ENCODE measurements around the gene JAM3. TPM values are rescaled to one million over a fixed set of nuclear protein-coding genes. Genes with fewer than 3 reads are reported as not detected.

JAM3 gene
- total and polyA plus RNA-seq, 2 of the 8 experiments (the other 6 are each of a cell fraction or from before 2014, with no cell fraction given) = 19.6 to 42.8 TPM

DNA sequence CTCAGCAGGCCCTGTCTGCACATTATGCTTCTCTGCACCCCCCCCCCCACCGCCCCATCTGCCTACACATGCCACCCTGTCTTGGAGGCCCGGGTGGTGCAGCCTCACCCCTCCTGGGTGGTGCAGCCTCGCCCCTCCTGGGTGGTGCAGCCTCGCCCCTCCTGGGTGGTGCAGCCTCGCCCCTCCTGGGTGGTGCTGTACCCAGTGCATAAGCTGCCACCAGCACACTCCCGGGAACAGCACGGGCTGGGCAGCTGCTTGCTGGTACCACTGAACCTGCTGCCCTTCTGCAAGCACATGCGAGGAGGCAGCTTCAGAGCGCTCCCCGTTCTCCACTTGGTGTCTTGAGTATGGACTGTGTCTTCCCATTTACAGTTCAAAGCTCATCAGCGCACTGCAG lies 85.6 kb downstream of the JAM3 start:
- no peak overlapping the region for H3K4ac ChIP-seq (replicated peaks; ENCODE audit: insufficient read length, low read depth, low read length)
- no peak overlapping the region for H4K91ac ChIP-seq (replicated peaks; ENCODE audit: insufficient read length, low read length)
- FAIRE-seq (no peak), DNase-seq (ENCODE audit: low read depth in 1 of 2, low spot score in 2 of 2) (no peak)
- no peaks in the 10 kb centered on the region for H3K9me3 ChIP-seq (ENCODE audit: insufficient read depth in 2 of 2, low read depth in 1 of 2, low read length in 1 of 2)
- H4K20me1 ChIP-seq (replicated peaks in 1 of 2; ENCODE audit: control insufficient read depth in 1 of 2, insufficient read depth in 2 of 2, low read length in 2 of 2) = peaks cover 0 to 6% of the 10 kb centered on the region in 2 experiments
- no peak overlapping the region for H3K27ac ChIP-seq (ENCODE audit: low read depth, low read length)
- no peak overlapping the region for H4K8ac ChIP-seq (ENCODE audit: extremely low read depth, insufficient read depth, low read length)
- H3K4me2 ChIP-seq (ENCODE audit: insufficient read depth in 1 of 2, low read depth in 2 of 2, low read length in 2 of 2) = no peak overlapping the region
- H3K23ac ChIP-seq (ENCODE audit: insufficient read length) = no peak overlapping the region
- H3K4me1 ChIP-seq (replicated peaks in 1 of 4; ENCODE audit: control insufficient read depth in 3 of 4, insufficient read depth in 4 of 4, low read length in 3 of 4) = no peaks in the 10 kb centered on the region
- POLR2A ChIA-PET (ENCODE audit: partially characterized antibody) = no interaction called here
- H3K36me3 ChIP-seq (ENCODE audit: control insufficient read depth in 2 of 4, insufficient read depth in 4 of 4, low read length in 3 of 4) = peaks cover 18 to 88% (median 59%) of the 10 kb centered on the region in 4 experiments
- WGBS, 2 experiments (ENCODE audit: extremely low coverage in 1 of 2, insufficient coverage in 1 of 2, insufficient read length in 1 of 2, insufficient replicate concordance in 2 of 2, low coverage in 1 of 2, low lambda C conversion rate in 2 of 2, missing lambda C conversion rate in 1 of 2) = 84% methylated on average over 11 of the region's 11 CpGs; no CpG with 5 or more reads in 1 of the 2 experiments
- H3K79me2 ChIP-seq (ENCODE audit: control insufficient read depth in 1 of 2, insufficient read depth in 2 of 2, low read length in 2 of 2) = no peaks in the 10 kb centered on the region
- no peaks in the 10 kb centered on the region for H3K27me3 ChIP-seq (replicated peaks in 1 of 4; ENCODE audit: control insufficient read depth in 3 of 4, extremely low read depth in 1 of 4, insufficient read depth in 3 of 4, low read length in 3 of 4)
- H4K5ac ChIP-seq (ENCODE audit: insufficient read length, low read depth, low read length) = no peak overlapping the region
- no peak overlapping the region for H2BK120ac ChIP-seq (replicated peaks; ENCODE audit: low read depth, low read length)
- H2BK15ac ChIP-seq (ENCODE audit: low read length) = no peak overlapping the region
- CTCF ChIA-PET (ENCODE audit: partially characterized antibody) = interaction anchor here (0.7 to 1.2 kb wide), 4 partner anchors 18 to 137 kb away, joined by 3 to 5 read pairs (median 4); no protein-coding TSS in a partner anchor
- no peak overlapping the region for H2BK5ac ChIP-seq (ENCODE audit: low read depth, low read length)
- no peak overlapping the region for H3K14ac ChIP-seq (ENCODE audit: insufficient read length)
- H2BK20ac ChIP-seq (ENCODE audit: low read length) = no peak overlapping the region
- H2AK5ac ChIP-seq (ENCODE audit: low read depth, low read length) = no peak overlapping the region
- no peak overlapping the region for H3K18ac ChIP-seq (ENCODE audit: extremely low read depth, low read length)
- H2BK12ac ChIP-seq (ENCODE audit: low read depth, low read length) = no peak overlapping the region
- no peak overlapping the region for H3K4me3 ChIP-seq (ENCODE audit: extremely low read depth in 1 of 4, insufficient read depth in 2 of 4, low read depth in 3 of 4, low read length in 4 of 4)
- H3K23me2 ChIP-seq (ENCODE audit: low read depth, low read length) = no peaks in the 10 kb centered on the region
- H3K79me1 ChIP-seq (ENCODE audit: low read depth, low read length) = peaks cover 3% of the 10 kb centered on the region; the same call in 1 of the 2 replicates
- no peak overlapping the region for H2AFZ ChIP-seq (ENCODE audit: low read length)
- H3K9ac ChIP-seq (replicated peaks in 1 of 4; ENCODE audit: extremely low read depth in 1 of 4, low read depth in 3 of 4, low read length in 3 of 4) = no peak overlapping the region
- H3K56ac ChIP-seq (replicated peaks; ENCODE audit: insufficient read length, low read depth, low read length) = no peak overlapping the region
- TF ChIP-seq, protein P1, sequence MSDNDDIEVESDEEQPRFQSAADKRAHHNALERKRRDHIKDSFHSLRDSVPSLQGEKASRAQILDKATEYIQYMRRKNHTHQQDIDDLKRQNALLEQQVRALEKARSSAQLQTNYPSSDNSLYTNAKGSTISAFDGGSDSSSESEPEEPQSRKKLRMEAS (IDR thresholded peaks at IDR 0.05) = no peak
- TF ChIP-seq, protein P2, sequence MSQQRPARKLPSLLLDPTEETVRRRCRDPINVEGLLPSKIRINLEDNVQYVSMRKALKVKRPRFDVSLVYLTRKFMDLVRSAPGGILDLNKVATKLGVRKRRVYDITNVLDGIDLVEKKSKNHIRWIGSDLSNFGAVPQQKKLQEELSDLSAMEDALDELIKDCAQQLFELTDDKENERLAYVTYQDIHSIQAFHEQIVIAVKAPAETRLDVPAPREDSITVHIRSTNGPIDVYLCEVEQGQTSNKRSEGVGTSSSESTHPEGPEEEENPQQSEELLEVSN (IDR thresholded peaks at IDR 0.05) = no peak
- no peak for TF ChIP-seq CHD2 (IDR thresholded peaks at IDR 0.05; ENCODE audit: low read length)

Data from H1 (cell line).